OCI-LY3 (cell line): ENCODE data around the gene RETREG2.

ENCODE experiments used
- EZH2phosphoT487 ChIP-seq: fragments of 200-600 bp; shearing (Covaris generic); IDR thresholded peaks from 2 replicates; pipeline ENCODE4 v1.6.1; 2018; ENCODE audit warnings: antibody characterized with exemption, mixed run types, low read depth
- TF ChIP-seq, protein P1 (sequence below): fragments of 200-600, 300-600 bp; sonication (generic); IDR thresholded peaks from 2 replicates; pipeline ENCODE4 v1.5.1; 2014; ENCODE audit warnings: antibody characterized with exemption, low read length, low read depth

DNA sequence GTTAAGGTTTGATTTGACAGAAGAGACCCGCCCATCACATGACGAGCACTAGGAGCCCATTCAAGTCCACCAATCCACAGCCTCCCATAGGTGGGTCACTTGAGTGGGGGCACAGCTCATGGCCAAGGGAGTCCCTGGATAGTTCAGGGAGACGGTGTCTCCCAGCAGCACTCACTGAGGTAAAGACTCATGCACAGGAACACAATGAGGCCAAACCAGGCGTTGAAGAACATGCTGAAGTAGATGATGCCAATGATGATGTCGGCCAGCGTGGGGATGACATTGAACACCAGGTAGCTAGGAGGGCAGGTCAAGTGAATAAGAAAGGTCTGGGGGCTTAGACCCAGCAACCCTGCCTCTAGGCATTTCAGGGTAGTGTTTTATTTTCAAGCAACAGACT is 36.7 kb downstream of the RETREG2 start:
- TF ChIP-seq, protein P1, sequence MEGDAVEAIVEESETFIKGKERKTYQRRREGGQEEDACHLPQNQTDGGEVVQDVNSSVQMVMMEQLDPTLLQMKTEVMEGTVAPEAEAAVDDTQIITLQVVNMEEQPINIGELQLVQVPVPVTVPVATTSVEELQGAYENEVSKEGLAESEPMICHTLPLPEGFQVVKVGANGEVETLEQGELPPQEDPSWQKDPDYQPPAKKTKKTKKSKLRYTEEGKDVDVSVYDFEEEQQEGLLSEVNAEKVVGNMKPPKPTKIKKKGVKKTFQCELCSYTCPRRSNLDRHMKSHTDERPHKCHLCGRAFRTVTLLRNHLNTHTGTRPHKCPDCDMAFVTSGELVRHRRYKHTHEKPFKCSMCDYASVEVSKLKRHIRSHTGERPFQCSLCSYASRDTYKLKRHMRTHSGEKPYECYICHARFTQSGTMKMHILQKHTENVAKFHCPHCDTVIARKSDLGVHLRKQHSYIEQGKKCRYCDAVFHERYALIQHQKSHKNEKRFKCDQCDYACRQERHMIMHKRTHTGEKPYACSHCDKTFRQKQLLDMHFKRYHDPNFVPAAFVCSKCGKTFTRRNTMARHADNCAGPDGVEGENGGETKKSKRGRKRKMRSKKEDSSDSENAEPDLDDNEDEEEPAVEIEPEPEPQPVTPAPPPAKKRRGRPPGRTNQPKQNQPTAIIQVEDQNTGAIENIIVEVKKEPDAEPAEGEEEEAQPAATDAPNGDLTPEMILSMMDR, result no peak
- no peak for TF ChIP-seq EZH2phosphoT487
